T-helper 2 cell treated with Interferon-gamma antibody and Interleukin-4, amounts not matched to agents 5 μg/mL and 100 μg/mL, for 36 hours (primary cell): Measurements from ENCODE around the gene FAM193A.
"Not testable (repeated sequence)": the region's sequence is repeated elsewhere in the genome, so short reads cannot be mapped to it uniquely, and the experiment has no call there.

Source experiments
- DNase-seq: peaks from one replicate; pipeline ENCODE4 v3.0.0; 2021; ENCODE audit warnings: low spot score
- H3K27ac Mint-ChIP-seq: one replicate; pipeline ENCODE4 v1.8.0; 2021; ENCODE audit warnings: mild to moderate bottlenecking, mixed read lengths
- H3K27me3 Mint-ChIP-seq: one replicate; pipeline ENCODE4 v1.8.0; 2021; ENCODE audit warnings: low read depth, mixed read lengths
- H3K36me3 Mint-ChIP-seq: one replicate; pipeline ENCODE4 v1.8.0; 2021; ENCODE audit warnings: low read depth, mixed read lengths
- H3K4me1 Mint-ChIP-seq: one replicate; pipeline ENCODE4 v1.8.0; 2021; ENCODE audit warnings: low read depth, mixed read lengths
- H3K4me3 Mint-ChIP-seq: one replicate; pipeline ENCODE4 v1.8.0; 2022; ENCODE audit warnings: mild to moderate bottlenecking, moderate library complexity, mixed read lengths
- H3K9me3 Mint-ChIP-seq: one replicate; pipeline ENCODE4 v1.8.0; 2021; ENCODE audit warnings: mixed read lengths

Gene FAM193A

DNA sequence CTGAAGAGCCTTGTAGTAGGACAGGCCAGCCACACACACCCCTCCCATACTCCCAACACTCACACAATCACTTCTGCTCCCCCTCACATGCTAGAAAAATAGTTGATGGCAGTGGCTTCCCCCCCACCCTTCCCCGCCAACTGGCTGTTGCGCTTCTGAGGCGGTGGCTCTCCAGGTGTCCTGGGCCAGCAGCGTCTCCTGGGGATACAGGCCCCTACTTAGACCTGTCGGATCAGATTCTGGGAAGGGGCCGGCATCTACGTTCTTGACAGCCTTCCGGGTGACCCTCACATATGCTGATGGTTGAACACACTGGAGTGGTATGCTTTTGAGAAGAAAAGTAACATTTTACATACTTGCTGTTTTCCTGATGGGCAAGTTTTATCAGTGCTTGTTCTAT is 179.8 kb downstream of the FAM193A start:
- DNase-seq: no peak
- Mint-ChIP-seq H3K4me1 (peaks cover 13% of the 10 kb centered on the region), H3K27me3 (no peaks in the 10 kb centered on the region), H3K9me3 (no peaks in the 10 kb centered on the region), H3K36me3 (peaks cover 34% of the 10 kb centered on the region), H3K4me3 (no peak overlapping the region), H3K27ac (no peak overlapping the region)

DNA sequence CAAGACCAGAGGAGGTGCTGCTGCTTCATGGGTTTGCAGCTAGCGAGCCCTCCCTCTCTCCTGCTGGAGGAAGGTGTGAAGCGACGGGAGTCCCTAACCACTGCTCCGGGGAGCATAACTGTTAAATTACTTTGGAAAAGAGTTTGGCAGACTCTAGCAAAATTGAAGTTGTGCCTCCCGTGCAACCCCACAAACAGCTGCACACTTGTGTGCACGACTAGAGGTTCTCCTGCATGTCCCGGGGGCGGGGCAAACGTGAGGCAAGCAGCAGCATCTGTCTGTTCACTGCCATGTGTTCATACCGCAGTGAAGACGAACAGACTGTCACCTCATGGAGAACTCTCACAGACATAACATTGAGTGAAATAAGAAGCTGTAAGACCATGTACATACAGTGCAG is 185.1 kb downstream of the FAM193A start:
- no peaks in the 10 kb centered on the region for H3K27me3 Mint-ChIP-seq

DNA sequence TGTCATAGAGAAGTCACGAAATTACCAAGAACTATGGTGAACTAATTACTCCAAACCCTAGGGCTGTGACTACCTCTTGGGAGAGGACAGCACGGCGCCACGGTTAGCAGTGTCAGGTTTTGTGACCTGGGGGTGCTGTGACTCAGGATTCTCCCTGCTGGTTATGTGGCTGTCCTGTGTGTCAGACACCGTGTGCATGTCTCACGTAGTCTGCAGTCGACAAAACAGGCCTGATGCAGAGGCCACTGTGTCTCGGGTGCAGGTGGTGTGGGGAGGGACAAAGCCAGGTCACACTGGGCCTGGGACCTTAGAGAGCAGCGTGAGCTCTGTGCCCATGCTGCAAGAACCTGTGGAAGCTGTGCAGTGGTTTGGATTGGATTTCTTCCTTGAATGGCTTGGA is 185.6 kb downstream of the FAM193A start:
- Mint-ChIP-seq H3K9me3 (no peaks in the 10 kb centered on the region), H3K27me3 (no peaks in the 10 kb centered on the region), H3K4me1 (peaks cover 2% of the 10 kb centered on the region), H3K27ac (no peak overlapping the region), H3K4me3 (no peak overlapping the region), H3K36me3 (peaks cover 21% of the 10 kb centered on the region)
- DNase-seq: no peak

More for the DNA sequence above, 185.1 kb downstream of the FAM193A start:
- Mint-ChIP-seq H3K4me1 (peaks cover 2% of the 10 kb centered on the region), H3K27ac (no peak overlapping the region), H3K36me3 (peaks cover 21% of the 10 kb centered on the region), H3K4me3 (no peak overlapping the region), H3K9me3 (no peaks in the 10 kb centered on the region)
- no peak for DNase-seq

DNA sequence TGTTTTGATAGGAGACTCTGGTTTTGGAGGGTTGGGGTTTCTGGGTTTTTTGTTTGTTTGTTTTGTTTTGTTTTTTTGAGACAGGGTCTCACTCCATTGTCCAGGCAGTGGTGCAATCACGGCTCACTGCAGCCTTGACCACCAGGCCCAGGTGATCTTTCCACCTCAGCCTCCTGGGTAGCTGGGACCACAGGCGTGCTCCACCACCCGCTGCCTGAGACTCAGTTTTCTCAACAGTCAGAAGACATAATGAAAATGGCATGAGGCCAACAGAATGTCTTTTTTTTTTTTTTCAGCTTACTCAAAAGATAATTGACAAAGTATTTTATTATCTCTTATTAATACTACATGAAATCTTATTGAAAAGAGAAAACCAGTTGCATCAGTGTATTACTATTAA is 187.3 kb downstream of the FAM193A start:
- H3K27ac Mint-ChIP-seq: no peak overlapping the region
- no peaks in the 10 kb centered on the region for H3K27me3 Mint-ChIP-seq
- peaks cover 16% of the 10 kb centered on the region for H3K36me3 Mint-ChIP-seq
- no peak for DNase-seq
- peaks cover 2% of the 10 kb centered on the region for H3K4me1 Mint-ChIP-seq
- H3K4me3 Mint-ChIP-seq: no peak overlapping the region
- H3K9me3 Mint-ChIP-seq: no peaks in the 10 kb centered on the region

DNA sequence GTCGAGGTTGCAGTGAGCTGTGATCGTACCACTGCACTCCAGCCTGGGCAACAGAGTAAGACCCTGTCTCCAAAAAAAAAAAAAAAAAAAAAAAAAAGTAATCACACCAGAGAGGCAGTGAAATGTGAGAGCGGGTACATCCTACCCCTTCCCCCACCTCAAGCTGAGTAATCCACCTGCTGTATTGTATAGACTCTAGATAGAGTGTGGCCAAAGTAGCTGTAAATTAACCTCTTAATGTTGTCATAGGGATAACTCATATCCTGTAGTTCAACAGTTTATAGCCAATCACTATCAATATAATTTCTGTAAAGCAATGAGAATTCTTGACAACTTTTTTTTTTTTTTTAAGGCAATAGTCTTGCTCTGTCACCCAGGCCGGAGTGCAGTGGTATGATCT is 188.9 kb downstream of the FAM193A start:
- H3K36me3 Mint-ChIP-seq: peaks cover 15% of the 10 kb centered on the region
- no peak overlapping the region for H3K27ac Mint-ChIP-seq
- no peak for DNase-seq
- no peak overlapping the region for H3K4me3 Mint-ChIP-seq
- no peaks in the 10 kb centered on the region for H3K9me3 Mint-ChIP-seq
- no peaks in the 10 kb centered on the region for H3K27me3 Mint-ChIP-seq
- peaks cover 2% of the 10 kb centered on the region for H3K4me1 Mint-ChIP-seq

DNA sequence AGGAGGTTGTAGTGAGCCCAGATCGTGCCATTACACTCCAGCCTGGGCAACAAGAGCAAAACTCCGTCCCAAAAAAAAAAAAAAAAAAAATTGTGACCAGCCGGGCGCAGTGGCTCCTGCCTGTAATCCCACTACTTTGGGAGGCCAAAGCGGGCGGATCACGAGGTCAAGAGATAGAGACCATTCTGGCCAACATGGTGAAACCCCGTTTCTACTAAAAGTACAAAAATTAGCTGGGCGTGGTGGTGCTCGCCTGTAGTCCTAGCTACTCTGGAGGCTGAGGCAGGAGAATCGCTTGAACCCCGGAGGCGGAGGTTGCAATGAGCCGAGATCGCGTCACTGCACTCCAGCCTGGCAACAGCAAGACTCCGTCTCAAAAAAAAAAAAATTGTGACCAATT is 190.4 kb downstream of the FAM193A start:
- peaks cover 12% of the 10 kb centered on the region for H3K36me3 Mint-ChIP-seq
- H3K4me3 Mint-ChIP-seq, H3K9me3 Mint-ChIP-seq, DNase-seq, H3K27ac Mint-ChIP-seq, H3K27me3 Mint-ChIP-seq, H3K4me1 Mint-ChIP-seq: not testable (repeated sequence)

DNA sequence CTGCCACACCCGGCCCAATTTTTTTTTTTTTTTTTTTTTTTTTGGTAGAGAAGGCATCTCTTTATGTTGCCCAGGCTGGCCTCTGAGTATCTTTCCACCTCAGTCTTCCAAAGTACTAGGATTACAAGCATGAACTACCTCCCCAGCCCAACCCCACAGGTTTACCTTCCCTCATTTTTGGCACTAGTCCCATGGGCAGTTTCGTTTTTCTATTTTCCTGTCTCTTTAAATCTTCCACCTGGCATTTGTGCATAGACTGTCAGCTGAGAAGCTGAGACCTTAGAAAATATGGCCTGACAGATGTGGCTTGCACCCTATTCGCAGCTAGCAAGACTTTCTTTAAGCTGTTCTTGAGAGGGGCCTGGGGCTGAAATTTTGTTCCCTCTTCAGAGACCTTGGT is 191.8 kb downstream of the FAM193A start:
- DNase-seq: no peak
- no peaks in the 10 kb centered on the region for H3K9me3 Mint-ChIP-seq
- H3K36me3 Mint-ChIP-seq: peaks cover 21% of the 10 kb centered on the region
- H3K27ac Mint-ChIP-seq: no peak overlapping the region
- no peaks in the 10 kb centered on the region for H3K27me3 Mint-ChIP-seq
- no peak overlapping the region for H3K4me3 Mint-ChIP-seq
- H3K4me1 Mint-ChIP-seq: peaks cover 2% of the 10 kb centered on the region

DNA sequence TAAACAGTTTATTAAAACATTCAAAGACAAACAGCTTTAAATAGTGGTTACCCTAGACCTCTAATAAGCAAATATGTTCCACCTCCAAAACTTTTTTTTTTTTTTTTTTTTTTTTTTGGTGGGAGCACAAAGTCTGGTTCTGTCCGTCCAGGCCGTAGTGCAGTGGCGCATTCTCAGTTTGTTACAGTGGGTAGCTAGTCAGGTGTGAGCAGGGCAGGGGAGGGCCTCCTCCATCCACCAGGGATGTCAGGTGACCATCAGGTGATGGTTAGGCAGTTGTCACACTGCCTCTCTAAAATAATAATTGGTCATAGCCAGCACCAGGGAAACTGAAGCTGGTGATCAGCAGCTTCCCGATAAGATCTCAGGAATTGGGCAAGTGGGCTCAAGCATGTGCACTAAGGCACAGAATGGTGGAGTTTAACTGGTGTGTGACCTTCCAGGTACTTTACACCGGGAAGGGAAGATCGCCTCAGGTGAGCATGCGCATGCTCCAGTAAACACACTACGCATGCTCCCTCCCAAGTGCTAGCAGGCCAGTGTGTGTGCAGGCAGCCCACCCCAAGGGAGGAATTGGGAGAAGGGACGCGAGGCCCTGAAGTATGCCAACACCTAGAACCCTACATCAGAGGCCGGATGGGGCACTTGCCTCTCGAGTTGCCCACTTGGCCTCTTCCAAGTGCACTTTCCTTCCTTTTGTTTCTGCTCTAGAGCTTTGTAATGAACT is 192.5 kb downstream of the FAM193A start:
- Mint-ChIP-seq H3K36me3 (peaks cover 23% of the 10 kb centered on the region), H3K27me3 (no peaks in the 10 kb centered on the region), H3K4me1 (peaks cover 2% of the 10 kb centered on the region), H3K4me3 (no peak overlapping the region), H3K9me3 (no peaks in the 10 kb centered on the region), H3K27ac (no peak overlapping the region)
- DNase-seq: no peak

DNA sequence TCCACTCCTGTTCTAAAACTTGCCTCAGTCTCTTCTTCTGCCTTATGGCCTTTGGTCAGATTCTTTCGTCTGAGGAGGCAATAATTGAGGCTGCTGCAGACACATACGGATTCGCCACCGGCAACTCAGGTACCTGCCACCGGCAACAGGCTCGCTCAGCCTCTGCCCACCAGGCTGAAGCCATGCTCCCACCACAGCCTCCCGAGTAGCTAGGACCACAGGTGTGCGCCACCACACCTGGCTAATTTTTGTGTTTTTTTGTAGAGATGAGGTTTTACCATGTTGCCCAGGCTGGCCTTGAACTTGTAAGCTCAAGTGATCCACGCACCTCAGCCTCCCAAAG is 193.1 kb downstream of the FAM193A start:
- H3K27me3 Mint-ChIP-seq: no peaks in the 10 kb centered on the region
- peaks cover 1% of the 10 kb centered on the region for H3K4me1 Mint-ChIP-seq
- H3K36me3 Mint-ChIP-seq: peaks cover 28% of the 10 kb centered on the region
- no peak overlapping the region for H3K27ac Mint-ChIP-seq
- H3K9me3 Mint-ChIP-seq: no peaks in the 10 kb centered on the region
- no peak for DNase-seq
- no peak overlapping the region for H3K4me3 Mint-ChIP-seq

DNA sequence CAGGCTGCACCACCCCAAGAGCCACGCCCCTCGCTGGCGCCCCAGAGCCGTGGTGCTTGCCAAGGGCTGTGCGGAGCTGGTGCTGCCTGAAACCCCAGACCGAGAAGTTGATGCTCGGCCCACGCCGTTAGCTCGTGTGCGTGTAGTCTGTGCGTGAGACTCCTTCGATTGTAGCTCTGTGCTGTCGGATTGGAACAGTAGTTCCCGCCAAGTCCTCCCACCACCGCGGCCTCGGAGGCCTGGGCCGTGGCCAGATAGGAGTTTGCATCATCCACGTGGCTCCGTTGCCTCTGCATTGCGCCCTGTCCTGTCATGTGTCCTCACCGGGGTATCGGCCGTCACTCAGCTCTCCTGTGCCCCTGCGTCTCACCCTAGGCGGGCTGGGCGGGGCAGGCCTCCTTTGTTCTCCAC is 195.5 kb downstream of the FAM193A start:
- H3K27me3 Mint-ChIP-seq: no peaks in the 10 kb centered on the region
- peaks cover 43% of the 10 kb centered on the region for H3K36me3 Mint-ChIP-seq
- no peak for DNase-seq
- peaks cover 3% of the 10 kb centered on the region for H3K4me1 Mint-ChIP-seq
- no peak overlapping the region for H3K27ac Mint-ChIP-seq
- no peak overlapping the region for H3K4me3 Mint-ChIP-seq
- H3K9me3 Mint-ChIP-seq: peaks cover 13% of the 10 kb centered on the region

DNA sequence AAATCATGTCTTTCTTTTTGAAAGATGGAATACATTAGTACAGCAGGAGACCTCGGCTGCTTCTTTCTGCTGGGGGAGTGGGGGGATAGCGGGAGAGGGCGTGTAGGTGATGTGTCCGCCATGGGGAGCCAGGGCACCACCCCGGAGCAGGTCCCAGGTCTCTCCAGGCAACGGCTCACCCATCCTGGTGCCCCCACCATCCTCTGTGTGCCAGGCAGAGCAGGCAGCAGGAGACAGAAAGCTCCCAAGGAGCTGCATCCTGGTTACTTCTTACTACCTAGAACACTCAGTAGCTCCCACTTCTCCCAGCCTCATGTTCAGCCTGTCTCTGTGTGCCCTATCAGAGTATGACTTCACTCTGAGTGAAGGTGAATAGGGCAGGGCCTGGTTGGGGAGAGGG is 196.1 kb downstream of the FAM193A start:
- Mint-ChIP-seq H3K27me3 (no peaks in the 10 kb centered on the region), H3K36me3 (peaks cover 43% of the 10 kb centered on the region), H3K9me3 (peaks cover 13% of the 10 kb centered on the region), H3K27ac (no peak overlapping the region), H3K4me1 (peaks cover 3% of the 10 kb centered on the region), H3K4me3 (no peak overlapping the region)
- no peak for DNase-seq

DNA sequence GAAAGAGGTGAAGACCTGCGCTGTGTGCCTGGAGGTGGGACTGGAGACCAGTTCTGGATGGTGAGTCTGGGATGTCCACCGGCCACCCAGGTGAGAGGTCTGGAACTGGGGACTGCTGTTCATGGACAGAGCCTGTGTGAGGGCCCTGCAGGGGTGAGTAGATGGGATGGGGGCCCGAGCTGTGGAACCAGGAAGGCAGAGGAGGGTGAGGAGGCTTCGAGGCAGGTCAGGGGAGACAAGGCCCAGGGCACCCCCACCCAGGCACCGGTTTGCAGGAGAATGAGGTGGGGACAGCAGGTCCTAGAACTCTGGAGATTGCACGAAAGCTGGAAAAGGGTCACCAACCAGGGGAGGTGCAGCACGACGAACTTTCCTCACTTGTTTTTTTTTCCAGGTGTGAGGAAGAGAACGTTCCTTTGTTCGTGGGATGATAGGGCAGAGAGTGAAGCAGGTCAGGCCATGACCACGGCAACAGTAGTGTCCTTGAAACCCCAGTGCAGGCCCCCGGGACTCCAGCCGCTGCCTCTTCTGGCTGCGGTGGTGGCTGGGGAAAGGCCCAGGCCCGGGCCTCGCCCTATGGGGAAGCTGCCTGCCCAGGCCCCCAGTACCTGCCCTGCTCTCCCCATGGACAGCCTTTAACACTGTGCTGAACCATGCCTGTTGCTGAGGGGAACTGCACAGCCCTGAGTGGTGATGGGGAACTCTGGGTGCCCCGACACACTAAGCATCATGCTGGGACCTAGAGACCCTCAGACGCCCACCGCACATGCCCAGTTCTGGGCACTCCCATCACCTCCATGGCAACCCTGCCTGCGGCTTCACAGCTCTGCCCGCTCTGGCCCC is 196.8 kb downstream of the FAM193A start:
- Mint-ChIP-seq H3K27me3 (no peaks in the 10 kb centered on the region), H3K4me3 (no peak overlapping the region), H3K9me3 (peaks cover 13% of the 10 kb centered on the region), H3K4me1 (peaks cover 3% of the 10 kb centered on the region), H3K27ac (peak overlapping the region; percentile 38), H3K36me3 (peaks cover 46% of the 10 kb centered on the region)
- no peak for DNase-seq

DNA sequence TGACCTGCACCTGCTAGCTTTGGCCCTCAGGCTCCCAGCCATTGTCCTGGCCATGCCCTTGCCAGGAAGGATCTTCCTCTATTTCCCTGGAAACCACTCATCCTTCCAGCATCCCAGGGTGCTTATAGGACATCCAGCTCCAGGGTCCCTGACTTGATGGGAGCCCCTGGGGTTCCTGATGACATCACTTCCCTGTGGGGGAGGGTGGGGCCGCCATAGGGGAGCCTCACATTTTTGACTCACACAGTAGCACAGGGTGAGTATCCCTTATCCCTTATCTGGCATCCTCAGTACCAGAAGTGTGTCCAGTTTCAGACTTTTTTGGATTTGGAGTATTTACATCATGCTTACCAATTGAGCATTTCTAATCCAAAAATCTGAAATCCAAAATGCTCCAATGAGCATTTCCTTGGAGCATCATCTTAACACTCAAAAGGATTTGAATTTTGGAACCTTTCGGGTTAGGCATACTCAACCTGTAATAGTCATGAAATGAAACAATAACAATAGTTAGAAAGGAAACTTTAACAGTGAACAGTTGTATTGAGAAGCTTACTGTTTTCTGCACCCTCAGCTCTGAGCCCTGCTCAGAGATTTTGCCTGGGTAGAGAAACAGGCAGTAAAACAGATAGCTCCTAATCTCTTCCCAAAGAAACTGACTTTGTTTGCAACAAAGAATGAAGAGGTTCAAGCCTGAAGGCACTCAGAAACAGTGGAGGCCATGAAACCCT is 197.6 kb downstream of the FAM193A start:
- H3K4me1 Mint-ChIP-seq: peaks cover 3% of the 10 kb centered on the region
- H3K27ac Mint-ChIP-seq: no peak overlapping the region
- no peaks in the 10 kb centered on the region for H3K27me3 Mint-ChIP-seq
- H3K4me3 Mint-ChIP-seq: no peak overlapping the region
- H3K36me3 Mint-ChIP-seq: peaks cover 46% of the 10 kb centered on the region
- H3K9me3 Mint-ChIP-seq: peaks cover 13% of the 10 kb centered on the region
- DNase-seq: no peak

DNA sequence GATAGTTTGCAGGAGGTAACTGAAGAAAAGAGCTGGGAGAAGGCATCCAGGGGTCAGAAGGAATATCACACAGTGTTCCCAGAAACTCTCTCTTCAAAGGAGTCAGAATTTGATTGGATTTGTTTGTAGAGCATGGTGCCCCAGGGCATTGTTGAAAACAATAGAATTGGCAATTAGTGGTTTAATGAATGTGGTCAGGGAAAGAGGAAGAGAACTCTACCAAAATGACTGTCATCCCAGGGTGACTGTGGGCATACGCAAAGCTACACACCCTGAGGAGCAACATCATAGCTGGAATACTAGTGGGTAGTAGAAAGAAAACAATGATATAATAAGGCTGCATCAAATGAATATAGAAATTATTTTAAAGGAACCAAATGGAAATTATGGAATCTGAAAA is 198.2 kb downstream of the FAM193A start:
- no peak for DNase-seq
- H3K27ac Mint-ChIP-seq: no peak overlapping the region
- H3K4me1 Mint-ChIP-seq: peaks cover 3% of the 10 kb centered on the region
- H3K27me3 Mint-ChIP-seq: no peaks in the 10 kb centered on the region
- H3K36me3 Mint-ChIP-seq: peaks cover 41% of the 10 kb centered on the region
- H3K9me3 Mint-ChIP-seq: peaks cover 13% of the 10 kb centered on the region
- H3K4me3 Mint-ChIP-seq: no peak overlapping the region
